Lower lobe of right lung (tissue), 2 donors: Measurements from ENCODE around the gene DNAI4. TPM values are rescaled to one million over a fixed set of nuclear protein-coding genes. Genes with fewer than 3 reads are reported as not detected.

Source experiments
- ATAC-seq, 2 donors: fragments of 200-7000 bp; cut with Tn5 transposase; one replicate each; pipeline ENCODE4 v1.9.1; 2020 to 2022; ENCODE audit warnings: mild to moderate bottlenecking in 2 of 2, moderate library complexity in 2 of 2
- DNase-seq: peaks from one replicate; pipeline ENCODE4 v3.0.0-alpha.2; 2020
- H3K27ac ChIP-seq: fragments of 200-600 bp; one replicate; pipeline ENCODE4 v1.8.0; 2022
- H3K27me3 ChIP-seq: fragments of 200-600 bp; one replicate; pipeline ENCODE4 v1.8.0; 2022; ENCODE audit warnings: low read depth
- H3K36me3 ChIP-seq: fragments of 200-600 bp; one replicate; pipeline ENCODE4 v1.8.0; 2022; ENCODE audit warnings: mild to moderate bottlenecking
- H3K4me1 ChIP-seq: fragments of 200-600 bp; one replicate; pipeline ENCODE4 v1.8.0; 2022
- H3K4me3 ChIP-seq: fragments of 200-600 bp; one replicate; pipeline ENCODE4 v1.8.0; 2022; ENCODE audit warnings: mild to moderate bottlenecking
- H3K9me3 ChIP-seq: fragments of 200-600 bp; one replicate; pipeline ENCODE4 v1.8.0; 2022
- intact Hi-C: fragments of 100-400 bp; cut with DNase I; formaldehyde crosslinking; loops from one replicate; pipeline ENCODE4 v1.11.0; 2022
- total RNA-seq: library from RNA; stranded (reverse); fragmentation: NEBNext Ultra II Directional; extraction: Animal tissue kit (Norgen Biotek cat#: 25700); gene quantifications from one replicate; pipeline ENCODE4 v1.2.1, GENCODE V29; 2021
- TF ChIP-seq, protein P1 (sequence below): fragments of 200-600 bp; IDR thresholded peaks from one replicate; pipeline ENCODE4 v1.8.0; 2022; ENCODE audit warnings: antibody characterized with exemption, mild to moderate bottlenecking
- donor health status: DM: no; HTN: yes; CAD: no; lungs with severe emphysema.

Gene DNAI4
- total RNA-seq, 1 donor from 2014 or later: 19.9 TPM

DNA sequence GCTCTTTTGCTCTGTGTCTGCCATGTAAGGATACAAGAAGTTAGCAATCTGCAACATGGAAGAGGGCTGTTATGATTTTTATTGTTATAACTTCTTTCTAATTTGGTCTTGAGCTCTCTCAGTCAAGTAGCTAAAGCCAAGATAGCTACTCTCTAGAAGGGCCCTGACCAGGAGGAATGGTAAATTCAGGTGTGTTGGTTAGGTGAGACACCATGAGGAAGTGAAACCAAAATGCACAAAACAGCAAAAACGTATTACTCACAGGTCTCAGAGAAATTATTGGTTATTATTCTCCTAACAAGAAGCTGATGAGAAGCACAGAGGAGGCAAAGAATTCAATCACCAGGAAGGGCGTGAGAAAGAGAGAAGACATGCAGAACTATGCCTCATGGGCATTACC, 71.8 kb downstream of the DNAI4 start:
- Histone ChIP-seq H3K36me3 (no peaks in the 10 kb centered on the region), H3K9me3 (no peaks in the 10 kb centered on the region), H3K4me1 (no peaks in the 10 kb centered on the region), H3K27me3 (no peaks in the 10 kb centered on the region), H3K27ac (no peak overlapping the region), H3K4me3 (no peak overlapping the region)
- DNase-seq: no peak
- ATAC-seq: no peak
- TF ChIP-seq, protein P1, sequence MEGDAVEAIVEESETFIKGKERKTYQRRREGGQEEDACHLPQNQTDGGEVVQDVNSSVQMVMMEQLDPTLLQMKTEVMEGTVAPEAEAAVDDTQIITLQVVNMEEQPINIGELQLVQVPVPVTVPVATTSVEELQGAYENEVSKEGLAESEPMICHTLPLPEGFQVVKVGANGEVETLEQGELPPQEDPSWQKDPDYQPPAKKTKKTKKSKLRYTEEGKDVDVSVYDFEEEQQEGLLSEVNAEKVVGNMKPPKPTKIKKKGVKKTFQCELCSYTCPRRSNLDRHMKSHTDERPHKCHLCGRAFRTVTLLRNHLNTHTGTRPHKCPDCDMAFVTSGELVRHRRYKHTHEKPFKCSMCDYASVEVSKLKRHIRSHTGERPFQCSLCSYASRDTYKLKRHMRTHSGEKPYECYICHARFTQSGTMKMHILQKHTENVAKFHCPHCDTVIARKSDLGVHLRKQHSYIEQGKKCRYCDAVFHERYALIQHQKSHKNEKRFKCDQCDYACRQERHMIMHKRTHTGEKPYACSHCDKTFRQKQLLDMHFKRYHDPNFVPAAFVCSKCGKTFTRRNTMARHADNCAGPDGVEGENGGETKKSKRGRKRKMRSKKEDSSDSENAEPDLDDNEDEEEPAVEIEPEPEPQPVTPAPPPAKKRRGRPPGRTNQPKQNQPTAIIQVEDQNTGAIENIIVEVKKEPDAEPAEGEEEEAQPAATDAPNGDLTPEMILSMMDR: no peak
- intact Hi-C loops: no loop called here

DNA sequence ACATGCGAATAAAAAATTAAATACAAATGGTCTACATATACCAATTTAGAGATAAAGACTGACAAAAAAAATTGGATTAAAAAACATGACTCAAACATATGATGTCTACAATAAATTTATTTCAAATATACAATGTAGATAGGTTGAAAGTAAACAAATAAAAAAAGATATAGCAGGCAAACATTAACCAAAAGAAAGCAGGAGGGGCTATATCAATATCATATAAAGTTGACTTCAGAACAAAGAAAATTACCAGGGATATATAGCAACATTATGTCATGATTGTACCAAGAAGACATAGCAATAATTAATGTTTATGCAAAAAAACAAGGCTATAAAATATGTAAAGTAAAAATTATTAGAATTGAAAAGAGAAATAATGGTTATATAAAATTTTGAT, 73.7 kb downstream of the DNAI4 start:
- Histone ChIP-seq H3K4me1 (no peaks in the 10 kb centered on the region), H3K27me3 (no peaks in the 10 kb centered on the region), H3K9me3 (no peaks in the 10 kb centered on the region), H3K4me3 (no peak overlapping the region), H3K27ac (no peak overlapping the region), H3K36me3 (no peaks in the 10 kb centered on the region)
- DNase-seq (no peak), ATAC-seq (no peak)
- TF ChIP-seq, protein P1: no peak
- intact Hi-C loops: no loop called here

DNA sequence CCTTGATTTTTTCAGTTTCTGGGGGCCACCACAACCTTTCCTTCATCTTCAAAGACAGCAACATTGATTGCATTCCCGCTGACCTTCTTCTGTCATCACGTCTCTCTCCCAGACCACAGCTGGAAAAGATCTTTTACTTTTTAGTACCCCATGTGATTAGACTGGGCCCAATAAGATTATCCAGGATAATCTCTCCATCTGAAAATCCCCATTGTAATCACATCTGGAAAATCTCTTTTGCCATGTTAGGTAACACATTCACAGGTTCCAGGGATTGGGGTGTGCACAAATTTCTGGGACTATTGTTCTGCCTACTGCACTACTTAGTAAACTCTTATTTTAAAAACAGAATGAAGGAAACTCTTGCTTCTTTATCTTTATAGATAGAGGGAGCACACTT, 76.5 kb downstream of the DNAI4 start:
- TF ChIP-seq, protein P1: no peak
- no peak for ATAC-seq
- intact Hi-C loops: no loop called here
- no peak overlapping the region for H3K27ac ChIP-seq
- H3K27me3 ChIP-seq: no peaks in the 10 kb centered on the region
- H3K4me3 ChIP-seq: no peak overlapping the region
- H3K4me1 ChIP-seq: no peaks in the 10 kb centered on the region
- no peak for DNase-seq
- no peaks in the 10 kb centered on the region for H3K9me3 ChIP-seq
- no peaks in the 10 kb centered on the region for H3K36me3 ChIP-seq

DNA sequence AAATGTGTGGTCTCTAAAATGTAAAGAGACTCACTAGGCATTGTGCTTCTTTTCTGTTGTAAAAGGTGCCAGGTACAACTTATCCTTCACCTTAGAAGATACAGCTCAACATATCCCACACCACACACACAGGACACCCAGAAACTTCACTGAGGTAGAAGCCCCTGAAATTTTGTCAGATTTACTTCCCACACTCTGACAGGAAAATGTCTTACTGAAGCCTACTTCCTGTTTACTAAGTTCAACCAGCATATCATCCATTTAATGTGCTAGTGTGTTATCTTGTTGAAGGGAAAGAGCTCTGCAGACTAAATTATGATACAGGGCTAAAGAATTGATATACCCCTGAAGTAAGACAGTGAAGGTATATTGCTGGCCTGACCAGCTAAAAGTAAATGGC, 83.7 kb downstream of the DNAI4 start:
- intact Hi-C loops: no loop called here
- no peak overlapping the region for H3K27ac ChIP-seq
- H3K36me3 ChIP-seq: no peaks in the 10 kb centered on the region
- H3K4me1 ChIP-seq: no peaks in the 10 kb centered on the region
- ATAC-seq: no peak
- no peaks in the 10 kb centered on the region for H3K9me3 ChIP-seq
- TF ChIP-seq, protein P1: no peak
- H3K4me3 ChIP-seq: no peak overlapping the region
- H3K27me3 ChIP-seq: no peaks in the 10 kb centered on the region
- no peak for DNase-seq

DNA sequence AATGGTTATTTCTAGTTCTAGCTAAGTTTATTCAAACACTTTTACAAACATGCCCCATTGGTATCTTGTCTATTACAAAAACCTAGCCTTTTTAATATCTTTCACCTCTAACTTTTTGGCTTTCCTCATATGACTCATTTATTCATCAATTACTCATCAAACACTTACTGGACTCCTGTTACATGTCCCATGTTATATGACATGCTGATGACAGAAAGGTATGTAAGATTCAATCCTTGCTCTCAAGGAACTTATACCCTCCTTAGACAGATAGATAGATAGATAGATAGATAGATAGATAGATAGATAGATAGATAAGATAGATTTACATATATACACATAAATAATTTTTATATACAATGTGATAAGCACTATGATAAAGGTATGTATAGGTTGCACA, 89.7 kb downstream of the DNAI4 start:
- no peak for DNase-seq
- Histone ChIP-seq H3K36me3 (no peaks in the 10 kb centered on the region), H3K9me3 (no peaks in the 10 kb centered on the region), H3K4me3 (no peak overlapping the region), H3K4me1 (no peaks in the 10 kb centered on the region), H3K27ac (no peak overlapping the region), H3K27me3 (no peaks in the 10 kb centered on the region)
- intact Hi-C loops: no loop called here
- TF ChIP-seq, protein P1: no peak
- no peak for ATAC-seq

DNA sequence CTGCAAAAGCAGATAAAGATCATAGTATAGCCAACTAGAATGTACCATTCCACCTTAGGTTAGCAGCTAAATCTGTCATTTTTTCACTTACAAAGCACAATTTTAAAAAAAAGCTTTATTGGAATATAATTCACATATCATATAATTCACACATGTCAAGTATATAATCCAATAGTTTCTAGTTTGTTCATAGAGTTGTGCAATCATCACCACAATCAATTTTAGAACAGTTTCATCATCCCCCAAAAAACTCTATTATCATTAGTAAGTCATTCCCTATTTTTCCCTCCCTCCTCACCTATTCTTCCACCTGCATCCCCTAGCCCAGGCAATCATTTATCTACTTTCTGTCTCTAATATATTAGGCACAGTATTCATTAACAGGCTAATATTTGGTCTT, 91.5 kb downstream of the DNAI4 start:
- Histone ChIP-seq H3K27ac (no peak overlapping the region), H3K4me1 (no peaks in the 10 kb centered on the region), H3K4me3 (no peak overlapping the region), H3K36me3 (no peaks in the 10 kb centered on the region), H3K9me3 (no peaks in the 10 kb centered on the region), H3K27me3 (no peaks in the 10 kb centered on the region)
- DNase-seq (no peak), ATAC-seq (no peak)
- intact Hi-C loops: no loop called here
- TF ChIP-seq, protein P1: no peak
